GM10847 (cell line): ENCODE data around the gene ARHGEF39.

Experiments
- POLR2A ChIP-seq: IDR thresholded peaks from 2 replicates; pipeline ENCODE4 v1.6.1; 2011; ENCODE audit not compliant: insufficient read length; ENCODE audit errors: extremely low read depth

Gene ARHGEF39

DNA sequence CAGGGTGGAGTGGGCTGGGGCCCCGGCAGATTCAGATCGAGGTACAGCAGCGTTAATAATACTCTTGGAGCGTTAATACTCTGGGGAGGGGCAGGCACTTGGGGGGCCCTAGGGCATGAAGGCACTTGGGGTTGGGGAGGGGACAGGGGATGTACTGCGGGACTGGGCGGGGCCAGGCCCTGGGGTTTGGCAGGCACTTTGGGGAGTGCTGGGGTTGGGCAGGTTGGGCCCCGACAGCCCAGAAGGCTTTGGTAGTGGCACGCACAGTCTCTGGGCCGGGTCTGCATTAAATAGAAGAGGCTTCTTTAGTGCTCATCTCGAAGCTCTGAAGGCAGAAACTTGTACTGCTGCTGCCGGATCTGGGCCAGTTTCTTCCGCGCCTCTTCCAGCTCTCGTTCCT, 32.5 kb upstream of the ARHGEF39 start:
- no peak for TF ChIP-seq POLR2A

DNA sequence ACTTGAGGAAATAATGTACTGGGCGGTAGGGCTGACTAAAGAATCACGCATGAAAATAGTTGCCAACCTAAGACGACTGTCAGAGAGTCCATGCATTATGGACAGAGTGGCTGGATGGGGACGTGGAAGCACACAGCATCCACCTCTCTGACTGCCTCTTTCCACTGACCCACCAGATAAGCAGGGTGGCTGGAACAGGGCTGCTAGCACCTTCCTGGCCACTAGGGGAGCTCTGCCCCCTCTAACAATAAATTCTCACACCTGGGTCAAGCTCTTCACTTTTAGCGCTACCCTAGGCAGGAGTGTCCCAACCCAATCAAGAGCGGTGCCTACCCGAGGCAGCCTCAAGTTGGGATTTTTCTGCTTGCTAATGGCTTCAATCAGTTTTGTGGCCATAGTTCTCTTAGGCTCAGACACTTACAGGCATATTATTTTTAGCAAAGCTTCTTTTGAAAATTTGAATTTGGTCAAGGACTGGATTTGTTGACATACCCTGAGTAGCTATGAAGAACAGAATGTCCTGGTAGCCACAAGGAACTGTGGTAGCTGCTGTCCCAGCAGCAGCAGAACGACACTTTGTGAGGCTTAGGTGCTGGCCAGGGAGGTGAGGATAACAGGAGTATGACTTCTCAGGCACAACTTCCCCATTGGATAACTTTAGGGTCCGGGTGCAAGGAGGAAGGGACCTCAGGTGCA, 31.7 kb upstream of the ARHGEF39 start:
- no peak for TF ChIP-seq POLR2A

DNA sequence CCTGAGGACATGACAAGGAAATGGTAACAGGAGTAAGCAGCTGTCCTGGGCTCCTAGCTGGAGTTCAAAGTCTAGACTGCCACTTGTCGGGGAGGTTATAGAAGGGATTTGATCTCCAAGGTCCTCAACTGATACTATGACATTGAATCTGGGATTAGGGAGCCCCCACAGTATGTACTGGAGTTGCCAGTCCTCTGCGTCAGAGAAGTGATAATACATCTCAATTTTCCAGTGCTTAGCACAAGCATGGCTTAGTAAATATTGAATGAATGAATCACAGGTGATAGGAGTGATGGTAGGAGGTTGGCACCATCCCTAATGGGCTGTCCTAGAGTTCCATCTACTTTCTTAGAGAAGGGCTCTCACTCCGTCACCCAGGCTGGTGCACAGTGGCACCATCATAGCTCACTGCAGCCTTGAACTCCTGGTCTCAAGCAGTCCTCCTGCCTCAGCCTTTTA, 31.0 kb upstream of the ARHGEF39 start:
- TF ChIP-seq POLR2A: no peak

DNA sequence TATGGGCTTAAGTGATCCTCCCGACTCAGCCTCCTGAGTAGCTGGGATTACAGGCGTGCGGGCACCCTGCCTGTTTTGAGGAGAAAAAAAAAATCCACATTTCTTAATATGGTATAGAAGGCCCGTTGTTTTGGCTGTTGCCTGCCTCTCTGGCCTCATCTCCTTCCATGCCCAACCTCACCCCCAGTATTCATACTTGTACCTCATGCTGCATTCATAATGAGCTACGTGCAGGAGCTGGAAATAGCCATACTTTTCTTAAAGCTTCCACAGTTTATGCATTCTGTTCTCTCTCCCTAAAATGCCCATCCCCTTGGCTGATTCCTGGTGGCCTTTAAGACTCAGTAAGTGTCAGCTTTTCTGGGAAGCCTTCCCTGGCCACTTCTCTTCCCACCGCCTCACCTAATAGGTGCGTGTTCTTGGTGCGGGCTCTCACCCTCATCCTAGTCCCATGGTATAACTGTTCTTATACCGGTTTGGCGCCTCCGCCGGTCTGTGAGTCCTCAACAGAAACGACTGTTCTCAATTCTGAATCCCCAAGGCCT, 26.8 kb upstream of the ARHGEF39 start:
- TF ChIP-seq POLR2A: no peak

DNA sequence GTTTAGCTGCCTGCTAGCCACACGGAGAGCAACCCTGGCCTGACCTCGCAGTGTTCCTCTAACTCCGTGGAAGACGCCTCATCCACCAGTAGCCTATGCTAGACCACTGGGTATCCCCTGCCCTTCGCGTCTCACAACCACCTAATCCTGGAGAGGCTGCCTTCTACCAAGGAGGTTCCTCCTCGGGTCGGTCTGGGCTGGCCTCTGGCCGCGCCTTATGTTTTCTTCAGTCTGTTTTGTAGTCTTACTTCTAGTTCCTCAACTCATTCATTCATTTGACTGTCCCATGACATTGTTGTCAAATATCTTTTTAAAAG, 26.3 kb upstream of the ARHGEF39 start:
- no peak for TF ChIP-seq POLR2A

DNA sequence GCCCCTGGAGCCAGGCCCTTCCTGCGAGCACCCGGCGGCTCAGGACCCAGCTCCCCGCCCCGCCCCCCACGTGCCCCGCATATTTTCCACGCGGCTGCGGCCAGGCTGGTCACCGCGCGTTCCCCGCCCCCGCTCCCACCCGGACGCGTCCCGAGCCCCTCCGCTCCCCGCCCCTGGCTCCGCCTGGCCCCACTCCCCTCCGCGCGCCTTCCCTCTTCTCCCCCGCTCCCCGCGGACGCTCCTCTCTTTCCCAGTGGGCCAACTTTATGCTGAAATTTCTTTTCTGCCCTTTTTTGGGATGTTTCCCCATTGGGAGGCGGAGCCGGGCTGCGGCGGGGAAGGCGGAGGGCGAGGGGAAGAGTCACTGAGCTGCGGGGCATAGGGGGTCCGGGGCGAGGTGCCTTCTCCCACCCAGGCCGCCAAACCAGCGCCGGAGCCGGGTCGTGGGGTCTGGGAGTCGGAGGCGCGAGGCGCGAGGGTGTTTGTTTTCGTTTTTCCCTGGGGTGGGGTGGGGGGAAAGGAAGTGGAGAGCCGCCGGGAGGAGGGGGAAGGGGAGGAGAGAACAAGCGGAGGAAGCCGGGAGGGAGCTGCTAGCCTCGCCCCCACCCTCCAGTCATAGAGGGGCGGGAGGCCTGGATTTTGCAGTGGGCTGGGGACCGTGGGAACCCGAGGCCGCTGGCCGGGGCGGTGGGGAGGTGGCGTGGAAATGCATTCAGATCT, 25.8 kb upstream of the ARHGEF39 start:
- TF ChIP-seq POLR2A: no peak

DNA sequence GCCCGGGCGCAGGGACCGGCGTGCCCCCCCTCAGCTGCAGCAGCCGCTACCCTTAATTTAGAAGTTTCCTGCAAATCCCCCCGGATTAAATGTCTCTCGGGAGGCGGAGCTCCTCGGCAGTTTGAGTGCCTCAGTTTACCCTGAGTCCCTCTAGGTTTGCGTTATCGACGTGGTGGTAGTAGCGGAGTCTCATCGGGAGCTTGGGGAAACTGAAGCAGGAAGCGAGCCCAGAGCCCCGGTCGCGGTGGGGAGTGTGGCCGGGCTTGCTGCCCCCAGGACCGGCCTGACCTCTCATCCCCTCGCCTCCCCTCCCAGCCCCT, 25.3 kb upstream of the ARHGEF39 start:
- TF ChIP-seq POLR2A: no peak

DNA sequence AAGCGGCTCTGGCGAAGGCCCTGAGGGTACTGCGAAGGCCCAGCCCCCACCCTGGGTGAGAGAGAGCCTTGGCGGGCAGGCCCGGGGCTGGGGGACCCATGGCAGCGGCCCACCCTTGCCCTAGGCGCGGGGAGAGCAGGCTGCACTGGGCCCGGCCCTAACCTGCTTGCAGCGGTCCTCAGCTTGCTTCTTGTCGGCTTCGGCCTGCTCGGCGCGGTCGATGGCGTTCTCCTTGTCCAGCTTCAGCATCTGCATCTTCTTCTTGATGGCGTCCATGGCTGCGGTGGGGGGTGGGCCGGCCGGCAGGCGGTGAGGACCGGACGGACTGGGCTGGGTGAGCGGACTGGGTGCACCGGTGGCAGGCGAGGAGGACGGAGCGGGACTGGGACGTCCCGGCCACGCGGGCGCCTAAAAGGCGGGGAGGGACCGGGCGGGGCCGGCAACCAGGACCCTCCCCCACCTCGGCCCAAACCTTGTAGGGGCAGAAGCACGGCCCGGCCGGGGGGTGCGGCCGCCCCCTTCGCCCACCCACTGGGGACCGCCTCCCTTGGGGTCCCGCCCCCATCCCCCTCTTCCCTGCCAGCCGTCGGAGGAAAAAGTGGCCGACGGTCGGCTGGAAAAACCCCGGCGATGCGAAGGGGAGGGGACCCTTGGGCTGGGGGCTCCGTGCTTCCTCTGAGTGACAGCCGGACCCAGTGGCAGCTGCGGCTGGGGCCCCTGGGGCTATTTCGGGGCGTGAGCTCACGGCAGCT, 24.7 kb upstream of the ARHGEF39 start, which contains the start of gene TPM2:
Gene TPM2 (minus strand): TSS at position 384 of the 752 bp plus-strand sequence. CDS start 108 bp downstream, at position 276.
- no peak for TF ChIP-seq POLR2A

DNA sequence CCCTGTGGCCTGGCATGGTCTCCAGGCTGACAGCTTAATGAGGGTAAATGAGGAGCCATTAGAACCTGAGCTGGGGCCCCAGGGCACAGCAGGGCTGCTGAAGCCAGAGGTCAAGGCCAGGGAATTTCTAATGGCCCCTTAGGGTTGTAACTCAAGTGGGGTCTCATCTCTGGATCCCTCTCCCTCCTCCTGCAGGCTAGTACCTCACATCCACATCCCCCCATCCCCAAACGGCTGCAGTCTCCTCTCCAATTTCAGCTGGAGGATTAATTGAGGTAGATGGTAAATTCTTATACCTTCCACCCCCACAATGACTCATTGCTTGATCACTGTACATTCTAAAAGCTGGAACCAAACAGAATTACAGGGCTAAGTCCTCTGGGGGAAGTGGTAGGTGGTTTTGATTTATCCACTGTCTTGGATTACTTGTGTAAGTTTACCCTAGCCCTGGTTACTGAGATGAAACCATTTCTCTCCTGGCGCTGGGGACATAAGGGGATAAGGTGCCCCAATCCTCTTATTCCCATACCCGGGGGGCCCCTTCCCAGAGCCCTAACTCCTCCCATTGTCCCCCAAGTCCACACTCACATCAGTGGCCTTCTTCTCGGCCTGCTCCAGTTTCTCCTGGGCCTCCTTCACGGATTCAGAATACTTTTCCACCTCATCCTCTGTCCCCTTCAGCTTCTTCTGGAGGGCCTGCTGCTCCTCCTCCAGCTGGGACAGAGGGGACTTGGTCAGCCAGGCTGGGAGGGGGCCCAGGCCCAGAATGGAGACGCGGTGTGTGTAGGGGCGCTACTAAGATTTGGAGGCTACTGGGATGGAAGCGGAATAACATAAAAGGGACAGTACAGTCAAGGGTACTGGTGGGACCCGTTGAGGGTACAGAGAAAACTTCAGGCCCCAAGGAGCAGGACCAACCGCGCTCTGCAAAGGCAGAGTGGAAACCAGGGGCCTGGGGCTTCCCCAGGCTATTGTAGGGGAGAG, 23.9 kb upstream of the ARHGEF39 start:
- TF ChIP-seq POLR2A: no peak

DNA sequence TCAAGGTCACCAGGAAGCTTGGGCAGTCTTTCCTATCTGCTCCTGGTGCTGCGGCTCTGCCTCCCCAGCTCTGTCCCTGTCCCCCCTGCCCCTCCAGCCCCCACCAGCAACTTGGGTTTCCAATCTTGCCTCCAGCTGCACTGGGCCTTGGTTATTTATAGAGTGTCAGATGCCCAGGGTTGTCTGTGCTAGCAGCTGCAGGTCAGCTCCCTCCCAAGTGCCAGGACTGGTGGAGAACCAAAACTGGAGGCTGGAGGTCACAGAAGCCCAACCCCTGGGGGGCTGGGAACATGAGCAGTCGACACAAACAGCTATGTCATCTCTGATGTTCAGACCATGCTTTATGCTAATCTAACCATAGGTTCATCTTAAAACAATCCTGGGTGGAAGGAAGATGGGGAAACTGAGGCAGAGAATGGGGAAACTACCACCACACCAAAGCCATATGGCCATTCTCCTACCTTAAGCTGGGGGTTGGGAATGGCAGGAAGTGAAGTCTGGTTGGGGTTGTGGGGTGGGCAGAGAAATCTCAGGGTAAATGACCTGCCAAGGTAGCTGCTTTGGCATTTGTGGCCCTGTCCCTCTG, 23.1 kb upstream of the ARHGEF39 start:
- no peak for TF ChIP-seq POLR2A

DNA sequence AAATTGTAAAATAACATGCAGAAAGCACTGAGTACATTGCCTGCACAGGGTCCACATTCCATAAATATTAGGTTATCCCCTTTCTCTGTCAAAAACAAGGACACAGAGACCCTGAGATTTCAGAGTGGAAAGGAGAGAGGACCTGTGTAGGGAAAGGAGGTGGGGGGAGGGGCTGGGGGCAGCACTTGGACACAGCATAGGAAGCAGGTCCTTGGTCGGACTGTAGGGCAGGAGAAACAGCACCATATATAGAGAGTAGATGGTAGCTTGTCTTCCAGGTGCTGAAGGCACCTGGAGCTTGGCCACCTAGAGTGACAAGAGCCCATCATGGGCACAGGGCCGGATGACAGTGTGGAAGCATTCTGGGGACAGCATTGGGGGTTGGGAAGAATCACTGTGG, 22.3 kb upstream of the ARHGEF39 start:
- TF ChIP-seq POLR2A: no peak

DNA sequence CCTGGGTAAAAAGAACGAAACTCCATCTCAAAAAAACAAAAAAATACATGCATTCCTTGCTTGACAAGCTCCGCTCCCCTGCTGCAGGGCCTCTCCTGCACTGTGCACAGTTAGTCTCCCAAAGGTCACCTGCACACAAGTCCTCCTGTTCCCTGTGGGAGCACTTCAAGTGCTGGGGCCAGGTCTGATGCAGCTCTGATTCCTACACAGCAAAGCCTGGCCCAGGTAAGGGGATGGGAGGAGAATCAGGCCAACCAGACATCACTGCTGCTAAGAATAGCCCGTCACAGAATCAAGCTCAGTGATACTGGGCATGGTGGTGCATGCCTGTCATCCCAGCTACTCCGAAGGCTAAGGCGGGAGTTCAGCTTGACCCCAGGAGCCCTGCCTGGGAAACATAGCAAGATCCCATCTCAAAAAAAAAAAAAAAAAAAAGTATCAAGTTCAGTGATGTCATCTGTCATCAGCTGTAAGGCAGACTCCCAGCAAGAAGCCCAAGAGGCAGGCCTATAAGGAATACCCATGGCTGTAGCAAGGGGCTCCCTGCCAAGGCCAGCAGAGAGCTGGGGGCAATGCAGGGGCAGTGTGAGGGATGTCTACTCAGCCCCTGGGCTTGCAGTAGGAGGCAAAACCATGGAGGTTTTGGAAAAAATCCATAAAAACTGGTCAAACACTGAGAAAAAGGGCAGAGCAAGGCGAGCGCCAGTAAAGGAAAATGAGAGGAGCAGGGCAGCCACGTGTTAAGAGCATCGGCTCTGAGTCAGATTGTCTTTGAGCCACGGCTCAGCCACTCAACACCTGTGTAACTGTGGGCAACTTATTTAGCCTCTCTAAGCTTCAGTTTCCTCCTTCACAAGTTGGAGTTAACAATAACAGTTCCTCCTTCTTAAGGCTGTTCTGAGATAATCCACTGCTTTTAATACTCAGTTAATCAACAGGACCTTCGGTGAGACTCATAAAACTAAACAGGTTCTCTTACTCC, 21.5 kb upstream of the ARHGEF39 start:
- no peak for TF ChIP-seq POLR2A

DNA sequence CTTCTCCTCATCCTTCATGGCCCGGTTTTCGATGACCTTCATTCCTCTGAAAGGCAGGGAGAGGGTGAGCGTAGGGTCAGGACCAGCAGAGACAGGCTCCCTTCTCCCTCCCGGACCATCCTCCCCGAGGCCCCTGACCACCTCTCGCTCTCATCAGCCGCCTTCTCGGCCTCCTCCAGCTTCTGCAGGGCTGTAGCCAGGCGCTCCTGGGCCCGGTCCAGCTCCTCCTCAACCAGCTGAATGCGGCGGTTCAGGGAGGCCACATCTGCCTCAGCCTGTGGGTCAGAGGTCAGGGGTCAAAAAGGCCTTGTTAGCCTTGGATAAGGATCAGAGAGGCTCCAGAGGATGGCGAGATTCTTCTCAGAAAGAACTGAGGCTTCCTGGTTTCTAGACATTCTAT, 20.5 kb upstream of the ARHGEF39 start:
- TF ChIP-seq POLR2A: no peak
